H1 (cell line): ENCODE data around the gene UGT1A7. TPM values are rescaled to one million over a fixed set of nuclear protein-coding genes. Genes with fewer than 3 reads are reported as not detected.

Source experiments
- CTCF ChIA-PET: fragments of 300-600 bp; sonication (Branson Sonifier 250); formaldehyde crosslinking; loops from one replicate; lab custom pipeline; 2021; ENCODE audit not compliant: partially characterized antibody; lab: Charles Lee
- POLR2A ChIA-PET: fragments of 300-600 bp; sonication (Branson Sonifier 250); formaldehyde crosslinking; loops from one replicate; lab custom pipeline; 2021; ENCODE audit warnings: inconsistent platforms; ENCODE audit not compliant: partially characterized antibody; lab: Charles Lee
- DNase-seq, 2 experiments: peaks; one replicate each; pipeline versions ENCODE4 v3.0.0 to v3.0.0-alpha.2; 2010 to 2022; ENCODE audit warnings: low spot score in 2 of 2, low read depth in 1 of 2, mixed read lengths in 1 of 2
- FAIRE-seq: peaks from 2 replicates; lab custom pipeline; 2011; peaks lifted over from hg19 to GRCh38; lab: Jason Lieb, UNC
- H2AFZ ChIP-seq: 2 replicates; pipeline ENCODE4 v1.8.1; 2012; ENCODE audit warnings: low read length, inconsistent platforms
- H2AK5ac ChIP-seq: 2 replicates; pipeline ENCODE4 v1.6.1; 2013; ENCODE audit warnings: low read depth, low read length
- H2BK120ac ChIP-seq: replicated peaks from 2 replicates; pipeline ENCODE3; 2013; ENCODE audit warnings: low read depth, low read length, inconsistent platforms
- H2BK12ac ChIP-seq: 2 replicates; pipeline ENCODE4 v1.6.1; 2013; ENCODE audit warnings: low read depth, low read length
- H2BK15ac ChIP-seq: 2 replicates; pipeline ENCODE4 v1.6.1; 2013; ENCODE audit warnings: low read length
- H2BK20ac ChIP-seq: 2 replicates; pipeline ENCODE4 v1.6.1; 2013; ENCODE audit warnings: low read length
- H2BK5ac ChIP-seq: 2 replicates; pipeline ENCODE4 v1.6.1; 2013; ENCODE audit warnings: low read depth, low read length
- H3K14ac ChIP-seq: 2 replicates; pipeline ENCODE4 v1.6.1; 2013; ENCODE audit warnings: inconsistent platforms; ENCODE audit not compliant: insufficient read length
- H3K18ac ChIP-seq: 2 replicates; pipeline ENCODE4 v1.6.1; 2013; ENCODE audit warnings: low read length; ENCODE audit errors: extremely low read depth
- H3K23ac ChIP-seq: 2 replicates; pipeline ENCODE4 v1.6.1; 2013; ENCODE audit warnings: inconsistent platforms; ENCODE audit not compliant: insufficient read length
- H3K23me2 ChIP-seq: 2 replicates; pipeline ENCODE4 v1.6.1; 2013; ENCODE audit warnings: low read depth, low read length
- H3K27ac ChIP-seq: 2 replicates; pipeline ENCODE4 v1.6.1; 2011; ENCODE audit warnings: low read depth, low read length, inconsistent platforms
- H3K27me3 ChIP-seq, 4 experiments: replicated peaks in 1 of 4; 1 replicate in 1 of 4; 2 replicates in 3 of 4; pipeline versions ENCODE4 v1.6.1 to v1.8.1; 2011 to 2013; ENCODE audit warnings: low read length in 3 of 4, mild to moderate bottlenecking in 3 of 4, inconsistent platforms in 2 of 4, mixed read lengths in 2 of 4, moderate library complexity in 1 of 4; ENCODE audit not compliant: control insufficient read depth in 3 of 4, insufficient read depth in 3 of 4; ENCODE audit errors: extremely low read depth in 1 of 4
- H3K36me3 ChIP-seq, 4 experiments: 2 replicates each; pipeline versions ENCODE4 v1.6.1 to v1.8.1; 2011 to 2013; ENCODE audit warnings: mild to moderate bottlenecking in 4 of 4, low read length in 3 of 4, moderate library complexity in 2 of 4, control low read depth in 1 of 4, inconsistent platforms in 1 of 4; ENCODE audit not compliant: insufficient read depth in 4 of 4, control insufficient read depth in 2 of 4
- H3K4ac ChIP-seq: replicated peaks from 2 replicates; pipeline ENCODE3; 2013; ENCODE audit warnings: low read length, low read depth, mixed read lengths, inconsistent platforms; ENCODE audit not compliant: insufficient read length
- H3K4me1 ChIP-seq, 4 experiments: replicated peaks in 1 of 4; 1 replicate in 1 of 4; 2 replicates in 3 of 4; pipeline versions ENCODE4 v1.6.1 to v1.8.1; 2011 to 2013; ENCODE audit warnings: low read length in 3 of 4, inconsistent platforms in 2 of 4, mixed read lengths in 1 of 4; ENCODE audit not compliant: insufficient read depth in 4 of 4, control insufficient read depth in 3 of 4
- H3K4me2 ChIP-seq, 2 experiments: 2 replicates each; pipeline versions ENCODE4 v1.6.1 to v1.8.1; 2011 to 2013; ENCODE audit warnings: low read depth in 2 of 2, low read length in 2 of 2, control low read depth in 1 of 2, inconsistent platforms in 1 of 2, mild to moderate bottlenecking in 1 of 2; ENCODE audit not compliant: insufficient read depth in 1 of 2
- H3K4me3 ChIP-seq, 4 experiments: fragments of 200-600, 300-600 bp in 1 of 4; sonication (generic), shearing (Covaris generic), sonication (Bioruptor Twin) in 1 of 4; 2 replicates each; pipeline versions ENCODE4 v1.5.1 to v1.8.1; 2011 to 2016; ENCODE audit warnings: low read length in 4 of 4, low read depth in 3 of 4, control low read depth in 2 of 4, inconsistent platforms in 2 of 4, mild to moderate bottlenecking in 2 of 4, mixed read lengths in 1 of 4, moderate library complexity in 1 of 4; ENCODE audit not compliant: insufficient read depth in 2 of 4; ENCODE audit errors: extremely low read depth in 1 of 4
- H3K56ac ChIP-seq: replicated peaks from 2 replicates; pipeline ENCODE3; 2013; ENCODE audit warnings: low read depth, mild to moderate bottlenecking, mixed read lengths, low read length, inconsistent platforms; ENCODE audit not compliant: insufficient read length
- H3K79me1 ChIP-seq: 2 replicates; pipeline ENCODE4 v1.6.1; 2013; ENCODE audit warnings: low read depth, low read length, control low read depth
- H3K79me2 ChIP-seq, 2 experiments: 2 replicates each; pipeline versions ENCODE4 v1.6.1 to v1.8.1; 2012 to 2013; ENCODE audit warnings: low read length in 2 of 2, mild to moderate bottlenecking in 2 of 2, inconsistent platforms in 1 of 2; ENCODE audit not compliant: insufficient read depth in 2 of 2, control insufficient read depth in 1 of 2
- H3K9ac ChIP-seq, 4 experiments: replicated peaks in 1 of 4; 1 replicate in 1 of 4; 2 replicates in 3 of 4; pipeline versions ENCODE4 v1.6.1 to v1.8.1; 2011 to 2013; ENCODE audit warnings: low read depth in 3 of 4, low read length in 3 of 4, control low read depth in 2 of 4, mild to moderate bottlenecking in 2 of 4, moderate library complexity in 2 of 4, inconsistent platforms in 1 of 4; ENCODE audit errors: extremely low read depth in 1 of 4
- H3K9me3 ChIP-seq, 2 experiments: 2 replicates each; pipeline versions ENCODE4 v1.6.1 to v1.8.1; 2012 to 2013; ENCODE audit warnings: mild to moderate bottlenecking in 2 of 2, moderate library complexity in 2 of 2, control low read depth in 1 of 2, inconsistent platforms in 1 of 2, low read depth in 1 of 2, low read length in 1 of 2, mixed read lengths in 1 of 2; ENCODE audit not compliant: insufficient read depth in 2 of 2
- H4K20me1 ChIP-seq, 2 experiments: replicated peaks in 1 of 2; 2 replicates each; pipeline versions ENCODE3 to v1.8.1; 2011 to 2013; ENCODE audit warnings: inconsistent platforms in 2 of 2, low read length in 2 of 2, mild to moderate bottlenecking in 1 of 2; ENCODE audit not compliant: insufficient read depth in 2 of 2, control insufficient read depth in 1 of 2
- H4K5ac ChIP-seq: 2 replicates; pipeline ENCODE4 v1.6.1; 2013; ENCODE audit warnings: low read length, low read depth, mixed read lengths, inconsistent platforms; ENCODE audit not compliant: insufficient read length
- H4K8ac ChIP-seq: 2 replicates; pipeline ENCODE4 v1.8.0; 2013; ENCODE audit warnings: mild to moderate bottlenecking, moderate library complexity, low read length, inconsistent platforms; ENCODE audit not compliant: insufficient read depth; ENCODE audit errors: extremely low read depth
- H4K91ac ChIP-seq: replicated peaks from 2 replicates; pipeline ENCODE3; 2013; ENCODE audit warnings: low read length, mixed read lengths, inconsistent platforms; ENCODE audit not compliant: insufficient read length
- ASH2L ChIP-seq: fragments of 200-600, 300-600 bp; sonication (generic); IDR thresholded peaks from one replicate; pipeline ENCODE4 v1.7.1; 2017; ENCODE audit warnings: low read length
- MAFK ChIP-seq: IDR thresholded peaks from 2 replicates; pipeline ENCODE4 v1.6.1; 2012; ENCODE audit warnings: low read depth, mild to moderate bottlenecking, improper control_type of control experiment, low read length
- SP4 ChIP-seq: IDR thresholded peaks from 2 replicates; pipeline ENCODE4 v1.6.1; 2012; ENCODE audit warnings: low read length, inconsistent platforms
- SUZ12 ChIP-seq: fragments of 200-600 bp; sonication (generic); IDR thresholded peaks from 2 replicates; pipeline ENCODE4 v1.6.1; 2012; ENCODE audit warnings: mild to moderate bottlenecking, inconsistent platforms, low read length, moderate library complexity, mixed read lengths
- WGBS, 2 experiments: shearing (Covaris generic) in 1 of 2; methylation state at CpG; one replicate each; pipeline versions ENCODE4 v1.1.6 to v1.1.7; 2013 to 2015; ENCODE audit warnings: low lambda C conversion rate in 2 of 2, mixed read lengths in 2 of 2, inconsistent platforms in 1 of 2, low coverage in 1 of 2, missing lambda C conversion rate in 1 of 2; ENCODE audit not compliant: insufficient replicate concordance in 2 of 2, insufficient coverage in 1 of 2, insufficient read length in 1 of 2; ENCODE audit errors: extremely low coverage in 1 of 2, missing lambda C conversion rate in 1 of 2; 5-methylcytosine and 5-hydroxymethylcytosine counted together
- polyA plus RNA-seq, 7 experiments: library from polyadenylated mRNA; depleted of rRNA in 3 of 7; stranded (reverse) in 5 of 7; unstranded in 2 of 7; fragments of >200 nt in 5 of 7; fragments of 200-250 nt in 2 of 7; gene quantifications; 1 replicate in 5 of 7; 2 replicates in 1 of 7; 4 replicates in 1 of 7; pipeline versions ENCODE4 v1.2.1 to v1.2.3, GENCODE V29; 2011 to 2013; ENCODE audit warnings: missing spikeins in 2 of 7, mixed read lengths in 2 of 7
- total RNA-seq: library from RNA; stranded (reverse); fragmentation: NEBNext Ultra II Directional; extraction: Animal tissue kit (Norgen Biotek cat#: 25700); gene quantifications from 2 replicates; pipeline ENCODE4 v1.2.1, GENCODE V29; 2021
- TF ChIP-seq, protein P1 (sequence below): IDR thresholded peaks from 2 replicates; pipeline ENCODE4 v1.6.1; 2012; ENCODE audit warnings: low read length, inconsistent platforms

UGT1A7 gene
- total and polyA plus RNA-seq, 2 of the 8 experiments (the other 6 are each of a cell fraction or from before 2014, with no cell fraction given) = not detected

DNA sequence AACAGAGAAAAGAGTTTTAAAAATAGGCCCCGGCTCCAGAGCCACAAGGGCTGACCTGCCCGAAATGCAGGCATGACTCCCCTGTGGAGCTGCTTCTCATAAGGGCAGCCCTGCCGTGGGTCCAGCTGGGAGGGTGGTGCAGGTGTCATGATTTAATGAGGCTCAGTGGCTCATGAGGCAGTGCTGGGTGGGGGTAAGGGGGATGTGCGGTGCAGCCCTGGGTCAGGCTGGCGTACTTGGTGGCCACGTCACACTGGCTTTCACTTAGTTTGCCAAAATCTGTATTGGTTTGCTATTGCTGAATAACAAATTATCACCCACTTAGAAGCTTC lies 139.0 kb downstream of the UGT1A7 start:
- 94% methylated on average over 6 of the region's 6 CpGs; no CpG with 5 or more reads in 1 of the 2 experiments for WGBS, 2 experiments
- Histone ChIP-seq H2AFZ (no peak overlapping the region), H3K4ac (no peak overlapping the region), H3K79me2 (no peaks in the 10 kb centered on the region), H3K36me3 (no peaks in the 10 kb centered on the region), H3K27ac (no peak overlapping the region), H3K9me3 (no peaks in the 10 kb centered on the region), H3K9ac (no peak overlapping the region), H2BK5ac (no peak overlapping the region), H3K18ac (no peak overlapping the region), H2AK5ac (no peak overlapping the region), H3K23me2 (no peaks in the 10 kb centered on the region), H3K79me1 (no peaks in the 10 kb centered on the region), H3K23ac (no peak overlapping the region), H3K56ac (no peak overlapping the region), H3K14ac (no peak overlapping the region), H3K4me2 (no peak overlapping the region), H3K4me1 (no peaks in the 10 kb centered on the region), H3K27me3 (no peaks in the 10 kb centered on the region), H3K4me3 (no peak overlapping the region), H2BK120ac (no peak overlapping the region), H2BK20ac (no peak overlapping the region), H4K91ac (no peak overlapping the region), H2BK12ac (no peak overlapping the region), H4K8ac (peak overlapping the region; percentile 51; the same call in 1 of the 2 replicates), H2BK15ac (no peak overlapping the region), H4K20me1 (no peaks in the 10 kb centered on the region), H4K5ac (no peak overlapping the region)
- ChIA-PET CTCF (interaction anchor here (0.7 to 1.2 kb wide), 5 partner anchors 12 to 518 kb away, joined by 3 to 4 read pairs (median 3); no protein-coding TSS in a partner anchor), POLR2A (no interaction called here)
- no peak for TF ChIP-seq SUZ12
- no peak for TF ChIP-seq ASH2L
- TF ChIP-seq, protein P1, sequence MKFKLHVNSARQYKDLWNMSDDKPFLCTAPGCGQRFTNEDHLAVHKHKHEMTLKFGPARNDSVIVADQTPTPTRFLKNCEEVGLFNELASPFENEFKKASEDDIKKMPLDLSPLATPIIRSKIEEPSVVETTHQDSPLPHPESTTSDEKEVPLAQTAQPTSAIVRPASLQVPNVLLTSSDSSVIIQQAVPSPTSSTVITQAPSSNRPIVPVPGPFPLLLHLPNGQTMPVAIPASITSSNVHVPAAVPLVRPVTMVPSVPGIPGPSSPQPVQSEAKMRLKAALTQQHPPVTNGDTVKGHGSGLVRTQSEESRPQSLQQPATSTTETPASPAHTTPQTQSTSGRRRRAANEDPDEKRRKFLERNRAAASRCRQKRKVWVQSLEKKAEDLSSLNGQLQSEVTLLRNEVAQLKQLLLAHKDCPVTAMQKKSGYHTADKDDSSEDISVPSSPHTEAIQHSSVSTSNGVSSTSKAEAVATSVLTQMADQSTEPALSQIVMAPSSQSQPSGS = no peak
- no peak for TF ChIP-seq SP4
- no peak for TF ChIP-seq MAFK
- FAIRE-seq (no peak), DNase-seq (no peak)
